Measurements from ENCODE around the gene POGK.

DNA sequence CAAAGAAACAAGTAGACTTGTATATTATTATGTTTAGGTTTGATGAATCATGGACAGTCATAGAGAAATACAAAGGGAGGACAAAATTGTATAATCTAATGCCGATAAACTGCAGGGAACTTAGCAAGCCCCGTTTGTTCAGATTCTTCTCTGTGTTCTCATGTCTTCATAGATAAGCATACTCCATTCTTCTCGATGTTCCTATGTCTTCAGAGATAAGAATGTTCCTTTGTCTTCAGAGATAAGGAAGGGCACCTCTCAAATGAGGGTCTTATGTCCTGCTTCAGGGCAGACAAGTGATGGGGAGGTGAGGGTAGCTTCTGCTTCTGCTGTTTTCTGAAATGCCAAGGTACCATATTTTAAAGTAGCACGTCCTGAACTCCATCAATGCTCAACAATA lies 56.5 kb downstream of the POGK start:
- TF ChIP-seq TAF1 (IDR thresholded peaks at IDR 0.05; ENCODE audit: borderline replicate concordance, insufficient read depth, low read length) (no peak), POLR2AphosphoS5 (IDR thresholded peaks at IDR 0.05; ENCODE audit: low read depth, low read length) (no peak), SIN3A (IDR thresholded peaks at IDR 0.05; ENCODE audit: borderline replicate concordance, insufficient read depth, low read length) (no peak)
- TF ChIP-seq, protein P1, sequence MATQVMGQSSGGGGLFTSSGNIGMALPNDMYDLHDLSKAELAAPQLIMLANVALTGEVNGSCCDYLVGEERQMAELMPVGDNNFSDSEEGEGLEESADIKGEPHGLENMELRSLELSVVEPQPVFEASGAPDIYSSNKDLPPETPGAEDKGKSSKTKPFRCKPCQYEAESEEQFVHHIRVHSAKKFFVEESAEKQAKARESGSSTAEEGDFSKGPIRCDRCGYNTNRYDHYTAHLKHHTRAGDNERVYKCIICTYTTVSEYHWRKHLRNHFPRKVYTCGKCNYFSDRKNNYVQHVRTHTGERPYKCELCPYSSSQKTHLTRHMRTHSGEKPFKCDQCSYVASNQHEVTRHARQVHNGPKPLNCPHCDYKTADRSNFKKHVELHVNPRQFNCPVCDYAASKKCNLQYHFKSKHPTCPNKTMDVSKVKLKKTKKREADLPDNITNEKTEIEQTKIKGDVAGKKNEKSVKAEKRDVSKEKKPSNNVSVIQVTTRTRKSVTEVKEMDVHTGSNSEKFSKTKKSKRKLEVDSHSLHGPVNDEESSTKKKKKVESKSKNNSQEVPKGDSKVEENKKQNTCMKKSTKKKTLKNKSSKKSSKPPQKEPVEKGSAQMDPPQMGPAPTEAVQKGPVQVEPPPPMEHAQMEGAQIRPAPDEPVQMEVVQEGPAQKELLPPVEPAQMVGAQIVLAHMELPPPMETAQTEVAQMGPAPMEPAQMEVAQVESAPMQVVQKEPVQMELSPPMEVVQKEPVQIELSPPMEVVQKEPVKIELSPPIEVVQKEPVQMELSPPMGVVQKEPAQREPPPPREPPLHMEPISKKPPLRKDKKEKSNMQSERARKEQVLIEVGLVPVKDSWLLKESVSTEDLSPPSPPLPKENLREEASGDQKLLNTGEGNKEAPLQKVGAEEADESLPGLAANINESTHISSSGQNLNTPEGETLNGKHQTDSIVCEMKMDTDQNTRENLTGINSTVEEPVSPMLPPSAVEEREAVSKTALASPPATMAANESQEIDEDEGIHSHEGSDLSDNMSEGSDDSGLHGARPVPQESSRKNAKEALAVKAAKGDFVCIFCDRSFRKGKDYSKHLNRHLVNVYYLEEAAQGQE (IDR thresholded peaks at IDR 0.05; ENCODE audit: insufficient read depth in 1 of 2, low read depth in 2 of 2, low read length in 2 of 2): no peak
